ENCODE measurements around the gene MX1.
A peak's percentile ranks its signal among the peaks of the same experiment; 100 is the strongest.
"Not testable (repeated sequence)": the region's sequence is repeated elsewhere in the genome, so short reads cannot be mapped to it uniquely, and the experiment has no call there.

The MX1 gene

DNA sequence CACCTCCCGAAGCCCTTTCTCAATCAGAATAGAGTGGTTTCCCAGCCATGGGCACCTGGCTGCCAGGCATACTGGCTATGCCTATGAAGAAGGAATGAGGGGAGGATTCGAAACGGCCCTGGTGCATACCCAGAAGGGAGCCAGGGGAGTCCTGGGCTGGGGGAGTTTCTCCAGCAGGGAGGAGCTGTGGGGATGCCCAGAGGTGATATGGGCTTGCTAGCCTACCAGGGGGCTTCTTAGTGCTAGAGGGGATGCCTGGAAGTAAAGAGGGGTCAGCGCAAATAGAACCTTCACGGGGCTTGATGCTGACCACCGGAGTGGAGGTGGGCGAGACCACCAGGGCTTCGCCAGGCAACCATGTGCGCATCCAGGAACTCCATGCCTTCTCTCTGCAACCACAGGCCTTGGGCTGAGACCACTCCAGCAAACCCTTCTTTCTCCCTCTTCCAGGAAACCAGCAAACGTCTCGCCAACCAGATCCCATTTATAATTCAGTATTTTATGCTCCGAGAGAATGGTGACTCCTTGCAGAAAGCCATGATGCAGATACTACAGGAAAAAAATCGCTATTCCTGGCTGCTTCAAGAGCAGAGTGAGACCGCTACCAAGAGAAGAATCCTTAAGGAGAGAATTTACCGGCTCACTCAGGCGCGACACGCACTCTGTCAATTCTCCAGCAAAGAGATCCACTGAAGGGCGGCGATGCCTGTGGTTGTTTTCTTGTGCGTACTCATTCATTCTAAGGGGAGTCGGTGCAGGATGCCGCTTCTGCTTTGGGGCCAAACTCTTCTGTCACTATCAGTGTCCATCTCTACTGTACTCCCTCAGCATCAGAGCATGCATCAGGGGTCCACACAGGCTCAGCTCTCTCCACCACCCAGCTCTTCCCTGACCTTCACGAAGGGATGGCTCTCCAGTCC, 18.2 kb upstream of the MX1 start:
- no peak for DNase-seq

DNA sequence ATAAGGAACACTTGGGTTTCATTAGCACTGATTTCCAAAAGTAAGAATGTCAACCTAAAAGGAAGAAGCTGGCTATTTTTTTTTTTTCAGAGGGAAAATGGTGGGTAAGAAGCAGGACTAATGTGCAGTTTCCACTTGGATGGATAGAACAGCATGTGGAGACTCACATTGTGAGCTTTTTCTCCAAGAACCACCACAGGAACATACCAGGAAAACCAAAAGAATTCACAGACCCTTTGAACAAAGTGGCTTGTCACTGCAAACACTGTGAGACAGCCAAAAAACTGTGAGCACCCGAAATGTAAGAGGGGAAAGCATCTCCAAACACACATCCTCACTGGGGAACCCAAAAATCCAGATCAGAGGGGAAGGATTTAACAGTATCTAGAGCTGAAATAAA, 15.7 kb upstream of the MX1 start:
- DNase-seq: no peak

DNA sequence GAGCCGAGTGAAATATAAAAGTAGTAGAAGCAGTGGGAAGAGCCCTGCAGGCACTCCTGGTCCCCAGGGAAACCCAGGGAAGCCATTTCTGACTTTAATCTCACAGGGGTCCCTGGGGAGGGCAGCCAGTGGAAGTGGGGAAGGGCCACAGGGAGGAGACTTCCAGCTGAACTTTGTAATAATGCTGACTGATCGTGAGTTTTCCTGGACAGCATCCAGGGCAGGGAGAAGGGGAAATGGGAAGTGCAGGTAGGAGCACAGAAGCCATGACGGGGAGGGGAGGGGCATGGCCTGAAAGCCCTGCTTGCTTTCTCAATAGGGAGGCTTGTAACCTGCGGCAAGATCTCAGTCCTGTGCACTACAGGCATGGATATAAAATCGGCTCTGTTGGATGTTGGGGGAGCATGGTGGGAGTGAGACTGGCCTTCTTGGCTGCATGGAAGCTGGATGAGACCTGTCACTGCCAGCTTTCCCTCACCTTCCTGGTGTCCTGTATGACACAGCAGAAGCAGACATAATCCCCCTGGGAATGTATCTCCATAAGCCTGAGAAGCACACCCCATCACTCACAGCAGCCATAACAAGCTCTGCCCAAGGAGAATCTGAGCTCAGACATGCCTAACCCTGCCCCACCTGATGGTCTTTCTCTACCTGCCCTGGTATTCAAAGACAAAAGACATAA, 15.1 kb upstream of the MX1 start:
- DNase-seq: no peak

DNA sequence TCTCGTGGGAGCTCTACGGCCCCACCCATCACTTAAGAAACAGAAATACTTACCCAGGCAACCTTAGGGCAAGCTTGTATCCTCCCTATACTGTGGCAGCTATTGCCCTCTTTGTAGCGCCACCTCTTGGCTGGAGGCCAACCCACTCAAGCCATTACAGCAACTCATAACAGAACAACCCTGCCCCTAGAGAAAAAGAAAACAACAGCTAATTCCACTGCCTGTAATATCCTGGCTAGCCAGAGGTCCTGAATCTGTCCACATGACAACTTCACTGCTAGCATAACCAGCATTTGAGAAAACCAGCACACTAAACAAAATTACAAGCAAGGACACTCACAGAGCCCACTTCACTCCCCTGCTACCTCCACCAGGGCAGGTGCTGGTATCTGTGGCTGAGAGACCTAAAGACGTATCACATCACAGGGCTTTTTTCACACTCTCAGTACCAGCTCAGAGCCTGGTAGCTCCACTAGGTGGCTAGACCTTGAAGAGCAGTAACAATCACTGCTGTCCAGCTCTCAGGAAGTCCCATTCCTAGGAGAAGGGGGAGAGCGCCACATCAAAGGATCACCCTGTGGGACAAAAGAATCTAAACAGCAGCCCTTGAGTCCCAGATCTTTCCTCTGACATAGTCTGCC, 14.5 kb upstream of the MX1 start:
- no peak for DNase-seq

DNA sequence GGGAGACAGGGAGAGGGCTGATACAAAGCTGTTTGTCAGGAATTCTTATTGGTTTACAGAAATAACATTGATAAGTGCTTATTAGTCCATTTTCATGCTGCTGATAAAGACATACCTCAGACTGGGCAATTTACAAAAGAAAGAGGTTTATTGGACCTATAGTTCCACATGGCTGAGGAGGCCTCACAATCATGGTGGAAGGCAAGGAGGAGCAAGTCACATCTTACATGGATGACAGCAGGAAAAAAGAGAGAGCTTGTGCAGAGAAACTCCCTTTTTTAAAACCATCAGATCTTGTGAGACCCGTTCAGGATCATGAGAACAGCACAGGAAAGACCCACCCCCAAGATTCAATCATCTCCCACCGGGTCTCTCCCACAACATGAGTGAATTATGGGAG, 8.5 kb upstream of the MX1 start:
- DNase-seq: not testable (repeated sequence)

DNA sequence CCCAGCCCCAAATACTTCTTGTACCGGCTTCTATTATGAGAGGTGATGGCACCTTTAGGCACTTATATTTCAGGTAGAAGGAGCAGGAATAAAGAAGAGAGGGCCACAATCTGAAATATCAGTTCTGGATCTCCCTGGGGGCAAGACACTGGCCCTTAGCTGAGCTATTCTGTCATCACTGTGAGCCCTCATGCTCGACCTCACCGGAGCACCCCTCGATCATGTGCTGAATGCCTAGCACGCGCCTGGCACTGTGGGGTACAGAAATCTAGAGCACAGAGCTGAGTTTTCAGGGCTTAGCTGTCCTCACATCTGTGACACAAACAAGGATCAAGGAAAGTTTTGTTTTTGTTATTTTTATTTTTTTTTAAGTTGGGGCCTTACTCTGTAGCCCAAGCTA, 7.6 kb upstream of the MX1 start:
- DNase-seq: no peak

DNA sequence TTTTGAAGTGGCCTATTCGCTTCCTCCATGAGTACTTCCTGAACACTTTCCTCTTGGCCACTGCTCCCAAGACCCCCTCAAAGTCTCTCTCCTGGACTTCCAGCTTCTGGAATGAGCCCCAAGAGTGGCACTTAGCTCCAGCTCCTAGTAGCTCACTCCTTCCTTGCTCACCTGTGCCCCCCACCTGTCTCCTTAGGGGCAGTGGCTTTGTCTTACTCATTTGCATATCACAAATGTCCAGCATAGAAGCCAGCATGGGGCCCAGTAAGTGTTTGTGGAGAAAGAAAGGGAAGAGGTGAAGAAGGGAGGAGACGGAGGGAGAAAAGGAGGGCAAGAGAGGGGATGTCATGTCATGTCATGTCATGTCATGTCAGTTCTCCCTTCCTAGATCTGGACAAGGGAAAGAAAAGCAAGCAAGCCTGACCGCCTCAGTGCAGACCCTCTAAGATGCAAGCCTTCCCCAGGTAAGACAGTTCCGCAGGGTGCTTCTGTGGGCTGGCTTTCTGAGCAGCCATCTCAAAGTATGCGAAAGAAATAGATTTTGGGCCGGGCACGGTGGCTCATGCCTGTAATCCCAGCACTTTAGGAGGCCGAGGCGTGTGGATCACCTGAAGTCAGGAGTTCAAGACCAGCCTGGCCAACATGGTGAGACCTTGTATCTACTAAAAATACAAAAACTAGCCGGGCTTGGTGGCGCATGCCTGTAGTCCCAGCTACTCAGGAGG, 6.9 kb upstream of the MX1 start:
- no peak for DNase-seq

DNA sequence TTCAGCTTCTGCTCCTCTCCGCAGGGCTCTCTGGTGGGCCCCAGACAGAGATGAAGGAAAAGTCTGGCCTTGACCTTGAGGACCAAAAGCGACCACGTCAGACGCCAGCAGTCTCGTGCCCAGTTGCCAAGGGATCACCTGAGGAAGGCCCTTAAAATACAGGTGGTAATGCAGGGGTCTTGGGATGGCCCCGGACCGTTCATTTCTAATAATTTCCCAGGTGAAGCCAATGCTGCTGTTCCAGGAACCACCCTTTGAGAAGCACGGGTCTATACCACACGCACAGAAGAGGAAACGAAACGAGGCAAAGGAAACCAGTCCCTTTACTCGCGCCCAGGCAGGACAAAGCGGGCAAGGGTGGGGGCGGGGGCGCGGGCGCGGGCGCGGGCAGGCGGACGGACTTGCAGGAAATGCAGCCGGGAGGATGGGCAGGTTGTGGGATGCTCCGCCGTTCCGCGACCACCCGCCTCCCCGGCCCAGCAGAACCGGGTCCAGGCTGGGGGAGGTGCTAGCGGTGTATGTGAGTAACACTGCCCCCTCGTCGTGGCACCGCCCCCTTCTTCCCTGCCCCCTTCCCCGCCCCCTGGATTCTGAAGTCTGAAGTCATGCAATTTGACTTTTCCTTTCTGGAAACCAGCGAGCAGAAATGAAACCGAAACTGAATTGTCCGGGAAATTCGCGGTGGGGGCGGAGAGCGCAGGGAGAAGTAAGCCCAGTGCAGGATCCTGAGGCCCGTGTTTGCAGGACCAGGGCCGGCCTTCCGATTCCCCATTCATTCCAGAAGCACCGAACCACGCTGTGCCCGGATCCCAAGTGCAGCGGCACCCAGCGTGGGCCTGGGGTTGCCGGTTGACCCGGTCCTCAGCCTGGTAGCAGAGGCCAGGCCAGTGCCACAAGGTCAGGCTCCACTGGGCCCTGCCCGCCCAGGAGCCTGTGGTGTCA, 5.8 kb upstream of the MX1 start:
- peak; percentile 33 for DNase-seq

DNA sequence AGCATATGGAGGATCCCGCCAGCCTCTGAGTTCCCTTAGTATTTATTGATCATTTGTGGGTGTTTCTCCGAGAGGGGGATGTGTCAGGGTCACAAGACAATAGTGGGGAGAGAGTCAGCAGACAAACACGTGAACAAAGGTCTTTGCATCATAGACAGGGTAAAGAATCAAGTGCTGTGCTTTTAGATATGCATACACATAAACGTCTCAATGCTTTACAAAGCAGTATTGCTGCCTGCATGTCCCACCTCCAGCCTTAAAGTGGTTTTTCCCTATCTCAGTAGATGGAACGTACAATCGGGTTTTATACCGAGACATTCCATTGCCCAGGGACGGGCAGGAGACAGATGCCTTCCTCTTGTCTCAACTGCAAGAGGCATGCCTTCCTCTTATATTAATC, 5.0 kb upstream of the MX1 start:
- DNase-seq: not testable (repeated sequence)

DNA sequence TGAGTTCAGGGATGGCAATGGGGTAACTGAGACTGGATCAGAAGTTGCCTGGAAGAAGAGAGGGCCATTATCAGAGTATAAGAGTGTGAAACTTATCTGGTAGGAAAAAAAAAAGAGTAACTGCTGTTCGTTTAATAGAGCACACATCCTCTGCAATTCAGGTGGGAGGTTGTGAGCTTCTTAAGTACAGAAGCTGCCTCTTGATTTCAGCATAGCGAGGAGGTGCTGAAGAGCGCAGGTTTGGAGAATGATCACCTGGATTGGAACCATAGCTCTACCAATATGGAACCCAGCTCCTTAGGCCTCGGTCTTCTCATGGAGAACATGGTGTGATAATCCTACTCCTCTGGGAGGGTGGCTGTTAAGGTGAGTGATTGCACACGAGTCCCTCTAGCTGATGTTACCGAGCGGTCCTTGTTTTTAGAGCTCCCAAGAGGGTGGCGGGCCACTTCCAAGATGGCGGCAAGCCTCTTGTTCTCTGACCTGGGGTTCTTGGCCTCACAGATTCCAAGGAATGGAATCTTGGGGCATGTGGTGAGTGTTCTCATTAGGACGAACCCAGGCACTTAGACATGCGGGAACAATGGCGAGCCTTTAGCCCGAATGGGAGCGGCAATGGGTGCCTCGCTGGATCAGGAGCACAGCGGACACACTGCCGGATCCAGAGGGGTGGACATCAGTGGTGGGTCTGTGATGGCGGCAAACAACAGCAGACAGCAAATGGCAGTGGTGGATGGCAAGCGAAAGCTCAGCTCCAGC, 3.3 kb upstream of the MX1 start:
- no peak for DNase-seq

DNA sequence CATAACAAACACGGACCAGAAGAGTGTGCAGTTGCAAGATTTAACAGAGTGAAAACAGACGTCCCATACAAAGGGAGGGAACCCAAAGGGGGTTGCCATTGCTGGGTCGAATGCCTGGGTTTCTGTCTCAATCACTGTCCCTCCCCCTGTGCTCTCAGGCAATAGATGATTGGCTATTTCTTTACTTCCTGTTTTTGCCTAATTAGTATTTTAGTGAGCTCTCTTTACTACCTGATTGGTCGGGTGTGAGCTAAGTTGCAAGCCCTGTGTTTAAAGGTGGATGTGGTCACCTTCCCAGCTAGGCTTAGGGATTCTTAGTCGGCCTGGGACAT, 2.8 kb upstream of the MX1 start:
- not testable (repeated sequence) for DNase-seq

DNA sequence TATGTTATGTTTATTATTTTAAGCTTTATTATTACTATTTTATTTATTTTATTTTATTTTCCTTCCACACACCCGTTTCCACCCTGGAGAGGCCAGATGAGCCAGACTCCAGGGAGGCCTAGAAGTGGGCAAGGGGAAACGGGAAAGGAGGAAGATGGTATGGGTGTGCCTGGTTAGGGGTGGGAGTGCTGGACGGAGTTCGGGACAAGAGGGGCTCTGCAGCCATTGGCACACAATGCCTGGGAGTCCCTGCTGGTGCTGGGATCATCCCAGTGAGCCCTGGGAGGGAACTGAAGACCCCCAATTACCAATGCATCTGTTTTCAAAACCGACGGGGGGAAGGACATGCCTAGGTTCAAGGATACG, 468 bp upstream of the MX1 start:
- DNase-seq: no peak

DNA sequence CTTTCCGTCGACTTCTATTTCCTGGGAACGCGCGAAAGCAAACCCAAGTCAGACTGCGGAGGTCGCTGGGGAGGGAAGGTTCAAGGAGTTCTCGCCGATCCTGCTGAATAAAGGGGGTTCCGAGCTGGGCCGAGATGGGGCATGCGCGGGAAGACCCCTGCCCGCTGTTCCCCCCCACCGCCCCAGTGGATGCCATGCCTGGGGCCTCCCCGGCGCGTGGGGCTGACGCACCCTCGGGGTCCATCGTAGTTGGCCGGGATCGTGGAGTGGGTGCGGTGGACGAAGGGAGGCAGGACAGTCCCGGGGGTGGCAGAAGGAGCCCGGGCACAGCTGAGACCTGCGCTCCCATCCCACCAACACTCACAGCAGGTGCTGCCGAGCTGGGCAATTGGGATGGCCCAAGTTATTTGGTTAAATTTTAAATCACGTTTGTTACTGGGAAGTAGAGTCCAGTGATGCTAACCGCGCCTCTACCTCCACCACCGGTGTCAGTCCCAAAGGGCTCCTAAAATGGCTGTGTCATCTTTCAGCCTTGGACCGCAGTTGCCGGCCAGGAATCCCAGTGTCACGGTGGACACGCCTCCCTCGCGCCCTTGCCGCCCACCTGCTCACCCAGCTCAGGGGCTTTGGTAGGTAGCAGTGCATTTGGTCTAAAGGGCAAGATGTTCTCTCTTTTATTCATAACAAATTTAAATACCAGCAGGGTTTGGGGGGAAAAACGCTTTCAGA, 801 bp downstream of the MX1 start:
- no peak for DNase-seq

DNA sequence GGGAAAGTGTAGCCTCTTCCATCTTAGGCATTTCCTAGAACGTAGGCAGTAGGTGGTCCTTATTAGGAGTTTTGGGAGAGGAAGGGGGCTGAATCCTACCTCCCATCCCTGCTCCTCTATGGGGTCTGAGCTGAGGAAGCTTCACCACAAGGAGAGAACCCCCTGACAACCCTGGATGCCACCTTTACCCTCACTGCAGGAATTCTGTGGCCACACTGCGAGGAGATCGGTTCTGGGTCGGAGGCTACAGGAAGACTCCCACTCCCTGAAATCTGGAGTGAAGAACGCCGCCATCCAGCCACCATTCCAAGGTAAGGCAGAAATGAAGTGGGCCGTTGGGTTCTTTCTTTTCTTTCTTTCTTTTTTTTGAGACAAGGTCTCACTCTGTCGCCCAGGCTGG, 1.5 kb downstream of the MX1 start:
- no peak for DNase-seq

DNA sequence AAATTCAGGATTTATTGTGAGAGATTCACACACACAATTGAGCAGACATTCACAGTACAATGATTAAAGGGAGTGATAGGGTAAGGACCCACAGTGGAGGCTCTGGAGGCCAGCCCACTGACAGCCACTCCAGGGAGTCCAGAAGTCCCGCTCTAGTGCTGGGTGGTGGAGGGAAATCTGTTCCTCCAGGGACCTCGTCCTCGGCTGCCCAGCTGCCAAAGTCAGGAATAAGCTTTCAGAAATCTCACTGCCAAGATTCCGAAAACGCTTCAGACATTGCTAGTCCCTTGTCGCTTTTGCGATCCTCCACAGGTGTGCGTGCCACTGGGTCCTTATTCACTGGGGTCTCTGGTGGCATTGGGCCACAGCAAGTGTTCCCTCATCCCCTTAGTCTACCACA, 2.3 kb downstream of the MX1 start:
- DNase-seq: no peak

DNA sequence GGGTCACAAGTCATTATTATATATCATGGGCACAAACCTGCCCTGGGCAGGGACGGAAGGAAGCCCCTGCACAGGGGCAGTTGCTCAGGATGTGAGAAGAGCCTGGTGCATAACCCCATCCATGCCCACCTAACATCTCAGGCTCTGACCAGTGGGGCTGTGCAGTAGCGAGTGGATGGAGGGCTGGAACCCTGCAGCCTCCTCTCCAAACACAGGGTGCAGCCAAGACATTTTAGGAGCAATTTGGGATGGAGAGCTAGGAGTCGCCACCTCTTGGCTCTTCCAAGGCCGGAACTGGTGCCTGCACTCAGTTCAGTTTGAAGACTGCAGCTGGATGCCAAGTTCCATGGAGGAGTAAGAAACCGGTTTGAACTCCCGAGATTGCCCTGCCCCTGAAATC, 2.8 kb downstream of the MX1 start:
- no peak for DNase-seq

DNA sequence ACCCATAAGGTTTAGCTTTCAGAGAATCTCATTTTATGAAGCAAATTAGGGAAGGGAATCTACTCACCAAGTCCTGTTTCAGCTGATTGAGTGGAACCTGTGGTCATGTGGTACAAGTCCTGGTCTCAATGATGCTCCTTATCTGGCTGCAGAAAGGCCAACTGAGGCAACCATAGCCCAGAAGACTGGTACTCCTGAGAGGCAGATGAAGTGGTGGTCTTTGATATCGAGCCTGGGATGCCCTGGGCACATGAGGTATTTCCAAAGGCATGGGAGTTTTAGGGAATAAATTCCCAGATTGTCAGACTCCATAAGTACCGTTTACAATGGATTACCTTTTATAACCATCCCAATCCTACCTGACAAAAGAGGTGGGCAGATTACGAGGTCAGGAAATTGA, 3.3 kb downstream of the MX1 start:
- no peak for DNase-seq

DNA sequence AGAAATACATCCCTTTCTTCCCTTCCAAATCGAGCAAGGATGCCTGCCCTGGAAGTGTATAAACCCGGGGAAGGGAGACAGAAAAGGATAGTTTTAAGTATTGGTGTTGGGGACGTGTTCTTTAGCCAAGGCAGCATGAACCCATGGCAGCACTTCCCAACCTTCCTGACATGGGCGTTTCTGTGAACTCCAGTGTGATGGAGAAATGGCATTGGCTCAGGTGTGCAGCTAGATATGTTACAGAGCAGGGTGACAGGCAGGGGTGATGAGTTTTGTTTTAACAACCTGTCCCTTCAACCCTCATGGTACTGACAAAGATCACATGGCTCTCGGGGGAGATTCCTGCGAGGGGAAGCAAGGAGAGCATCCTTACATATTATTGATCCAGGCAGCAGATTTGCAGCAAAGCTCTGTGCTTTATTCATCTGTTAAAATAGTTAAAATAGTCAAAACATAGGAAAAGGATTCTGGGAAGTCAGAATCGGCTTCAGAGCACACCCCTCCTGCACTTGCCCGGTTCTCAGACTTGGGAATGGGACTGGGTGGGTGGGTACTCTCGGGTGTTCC, 4.0 kb downstream of the MX1 start:
- DNase-seq: no peak

DNA sequence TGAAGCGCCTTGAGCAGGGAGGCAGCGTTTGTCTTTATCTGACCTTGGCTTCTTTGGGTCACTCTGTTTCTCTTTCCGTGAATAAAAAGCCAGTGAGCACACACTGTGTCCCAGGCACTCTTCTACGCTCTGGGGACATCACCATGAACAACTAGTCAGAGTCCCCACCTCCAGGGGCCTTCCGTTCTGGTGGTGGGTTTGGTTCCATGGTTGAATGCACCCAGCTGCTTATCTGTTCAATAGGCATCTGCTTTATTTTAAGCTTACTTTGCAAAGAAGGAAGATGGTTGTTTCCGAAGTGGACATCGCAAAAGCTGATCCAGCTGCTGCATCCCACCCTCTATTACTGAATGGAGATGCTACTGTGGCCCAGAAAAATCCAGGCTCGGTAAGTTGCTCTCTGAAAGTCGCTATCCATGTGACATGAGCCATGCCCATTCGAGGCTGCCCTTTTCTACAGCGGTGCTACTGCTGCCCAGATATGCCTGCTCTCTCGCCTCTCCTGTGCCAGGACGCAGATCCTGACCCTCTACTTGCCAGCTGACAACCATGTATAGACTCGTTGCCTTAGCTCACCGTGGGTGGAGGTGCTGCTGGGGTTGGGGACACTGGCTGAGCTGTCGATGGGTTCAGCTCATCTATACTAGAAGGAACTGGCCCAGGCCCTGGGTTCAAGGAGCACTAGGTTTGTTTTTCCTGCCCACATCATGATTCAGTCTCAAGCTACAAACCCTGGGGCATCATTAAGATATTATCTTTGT, 5.9 kb downstream of the MX1 start:
- DNase-seq: no peak

All from effector CD8-positive, alpha-beta T cell (primary cell).